Ectodermal cell (in vitro differentiated cells): ENCODE measurements around the gene PARP12.

ENCODE experiments used
- H3K27ac ChIP-seq: 2 replicates; pipeline ENCODE4 v1.7.0; 2013; ENCODE audit warnings: mild to moderate bottlenecking, low read depth, low read length; ENCODE audit not compliant: insufficient read depth, poor library complexity, severe bottlenecking
- H3K27me3 ChIP-seq: 2 replicates; pipeline ENCODE4 v1.7.0; 2013; ENCODE audit warnings: mild to moderate bottlenecking, low read length; ENCODE audit not compliant: insufficient read depth, control insufficient read depth, poor library complexity, severe bottlenecking
- H3K36me3 ChIP-seq: one replicate; pipeline ENCODE4 v1.7.0; 2013; ENCODE audit warnings: low read length; ENCODE audit not compliant: control insufficient read depth, insufficient read depth
- H3K4me1 ChIP-seq: one replicate; pipeline ENCODE4 v1.7.0; 2013; ENCODE audit warnings: low read length; ENCODE audit not compliant: control insufficient read depth, insufficient read depth
- H3K4me3 ChIP-seq: 2 replicates; pipeline ENCODE4 v1.7.0; 2013; ENCODE audit warnings: low read depth, low read length, control low read depth; ENCODE audit not compliant: insufficient read depth
- H3K9me3 ChIP-seq: 2 replicates; pipeline ENCODE4 v1.7.0; 2013; ENCODE audit warnings: mild to moderate bottlenecking, low read length, moderate library complexity; ENCODE audit not compliant: control insufficient read depth
- WGBS, 2 experiments: methylation state at CpG; one replicate each; pipeline ENCODE4 v1.1.7; 2013; ENCODE audit warnings: missing lambda C conversion rate in 2 of 2; 5-methylcytosine and 5-hydroxymethylcytosine counted together

Gene PARP12

GRCh38 chr7:140060788-140061606 lies 1.8 kb downstream of the PARP12 start:
- no peaks in the 10 kb centered on the region for H3K9me3 ChIP-seq
- no peak overlapping the region for H3K27ac ChIP-seq
- peaks cover 38% of the 10 kb centered on the region for H3K27me3 ChIP-seq
- H3K4me1 ChIP-seq: no peaks in the 10 kb centered on the region
- no peaks in the 10 kb centered on the region for H3K36me3 ChIP-seq
- no peak overlapping the region for H3K4me3 ChIP-seq
- WGBS, 2 experiments: 94 to 96% methylated on average over 11 of the region's 11 CpGs

GRCh38 chr7:140060243-140060630 lies 2.5 kb downstream of the PARP12 start:
- 94 to 95% methylated on average over 3 of the region's 3 CpGs for WGBS, 2 experiments

DNA sequence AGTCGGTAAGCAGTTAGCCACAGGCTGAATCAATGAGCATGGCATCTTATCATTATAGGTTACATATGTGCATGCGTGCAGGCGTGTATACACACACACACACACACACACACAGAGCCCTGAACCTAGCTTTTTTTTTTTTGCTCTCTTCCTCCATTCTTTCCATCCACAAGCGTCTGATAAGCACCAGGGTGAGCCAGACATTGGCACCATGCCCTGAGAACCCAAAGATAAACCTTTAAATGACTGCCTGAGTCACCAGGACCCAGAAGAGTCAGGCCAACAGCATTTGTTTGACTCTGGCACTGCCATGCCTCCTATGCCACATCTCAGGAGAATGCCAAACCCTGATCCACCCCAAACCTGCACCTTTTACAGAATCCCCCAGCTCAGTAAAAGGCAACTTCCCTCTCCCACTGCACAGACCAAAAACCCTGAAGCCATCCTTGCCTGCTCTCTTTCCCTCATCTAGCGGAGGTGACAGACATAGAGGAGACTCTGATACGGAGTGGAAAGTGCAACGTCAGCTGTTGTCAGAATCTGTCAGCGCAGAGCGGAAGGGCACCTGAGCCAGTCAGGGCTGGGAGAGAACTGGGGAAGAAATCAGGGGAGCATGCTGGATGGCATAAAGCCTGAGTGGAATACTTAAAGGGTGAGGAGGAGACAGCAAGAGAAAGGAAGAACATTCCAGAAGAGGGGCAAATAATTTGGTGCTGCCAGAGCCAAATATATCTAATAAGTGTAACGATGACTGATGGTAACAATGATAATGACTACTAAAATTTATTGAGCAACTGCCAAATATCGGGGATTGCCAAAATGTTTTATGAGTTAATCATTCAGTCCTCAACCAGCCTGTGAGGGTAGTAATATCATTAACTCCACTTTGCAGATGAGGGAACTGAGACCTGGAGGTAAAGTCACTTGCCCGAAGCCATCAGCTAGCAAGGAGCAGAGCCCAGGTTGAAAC lies 3.2 kb downstream of the PARP12 start:
- 94 to 95% methylated on average over 12 of the region's 12 CpGs for WGBS, 2 experiments
- no peaks in the 10 kb centered on the region for H3K9me3 ChIP-seq
- H3K4me3 ChIP-seq: no peak overlapping the region
- H3K36me3 ChIP-seq: no peaks in the 10 kb centered on the region
- peaks cover 38% of the 10 kb centered on the region for H3K27me3 ChIP-seq
- H3K4me1 ChIP-seq: no peaks in the 10 kb centered on the region
- H3K27ac ChIP-seq: no peak overlapping the region

More at GRCh38 chr7:140060243-140060630, 2.5 kb downstream of the PARP12 start:
- Histone ChIP-seq H3K27me3 (peaks cover 38% of the 10 kb centered on the region), H3K9me3 (no peaks in the 10 kb centered on the region), H3K4me3 (no peak overlapping the region), H3K27ac (no peak overlapping the region), H3K4me1 (no peaks in the 10 kb centered on the region), H3K36me3 (no peaks in the 10 kb centered on the region)

GRCh38 chr7:140058517-140058916 lies 4.2 kb downstream of the PARP12 start:
- H3K27me3 ChIP-seq: peaks cover 32% of the 10 kb centered on the region
- no peaks in the 10 kb centered on the region for H3K9me3 ChIP-seq
- no peaks in the 10 kb centered on the region for H3K4me1 ChIP-seq
- no peak overlapping the region for H3K27ac ChIP-seq
- no peak overlapping the region for H3K4me3 ChIP-seq
- H3K36me3 ChIP-seq: no peaks in the 10 kb centered on the region
- 93 to 95% methylated on average over 7 of the region's 7 CpGs for WGBS, 2 experiments

GRCh38 chr7:140057143-140057535 lies 5.6 kb downstream of the PARP12 start:
- WGBS, 2 experiments: 85 to 89% methylated on average over 3 of the region's 3 CpGs

DNA sequence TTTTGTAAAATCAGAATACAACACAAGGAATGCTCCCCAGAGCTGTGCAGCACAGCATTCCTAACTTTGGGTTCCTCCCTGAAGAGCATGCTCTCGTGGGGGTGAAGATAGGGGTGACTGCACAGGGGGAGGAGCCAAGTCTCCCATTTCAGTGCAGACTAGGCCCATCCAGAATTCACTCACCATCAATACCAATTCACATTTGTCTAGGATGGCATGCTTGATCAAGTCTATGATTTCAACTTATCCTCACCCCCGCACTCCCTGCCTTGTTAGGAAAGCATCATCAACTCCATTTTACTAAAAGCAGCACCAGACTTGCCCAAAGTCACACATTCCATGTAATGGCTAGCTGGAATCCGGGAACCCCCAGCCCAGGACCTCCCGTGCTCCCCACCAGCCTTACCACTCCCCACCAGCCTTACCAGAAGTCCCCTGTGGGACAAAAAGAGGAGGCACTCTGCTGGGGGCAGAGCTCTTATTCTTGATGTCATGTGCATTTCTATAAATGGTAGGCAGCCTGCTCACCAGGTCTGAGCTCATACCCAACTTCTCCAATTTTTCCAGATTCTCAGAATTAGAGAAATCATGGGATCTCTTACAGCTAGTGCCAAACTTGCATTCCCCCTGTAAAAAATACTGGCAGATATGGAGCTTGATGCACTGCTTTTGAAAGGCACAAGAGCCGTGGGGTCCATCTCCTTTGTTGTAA lies 6.2 kb downstream of the PARP12 start:
- H3K4me3 ChIP-seq: no peak overlapping the region
- H3K27ac ChIP-seq: no peak overlapping the region
- H3K27me3 ChIP-seq: peaks cover 13% of the 10 kb centered on the region
- no peaks in the 10 kb centered on the region for H3K36me3 ChIP-seq
- no peaks in the 10 kb centered on the region for H3K9me3 ChIP-seq
- WGBS, 2 experiments: 87 to 95% methylated on average over 5 of the region's 5 CpGs
- H3K4me1 ChIP-seq: no peaks in the 10 kb centered on the region

More at GRCh38 chr7:140057143-140057535, 5.6 kb downstream of the PARP12 start:
- Histone ChIP-seq H3K27ac (no peak overlapping the region), H3K36me3 (no peaks in the 10 kb centered on the region), H3K27me3 (peaks cover 18% of the 10 kb centered on the region), H3K9me3 (no peaks in the 10 kb centered on the region), H3K4me1 (no peaks in the 10 kb centered on the region), H3K4me3 (no peak overlapping the region)

DNA sequence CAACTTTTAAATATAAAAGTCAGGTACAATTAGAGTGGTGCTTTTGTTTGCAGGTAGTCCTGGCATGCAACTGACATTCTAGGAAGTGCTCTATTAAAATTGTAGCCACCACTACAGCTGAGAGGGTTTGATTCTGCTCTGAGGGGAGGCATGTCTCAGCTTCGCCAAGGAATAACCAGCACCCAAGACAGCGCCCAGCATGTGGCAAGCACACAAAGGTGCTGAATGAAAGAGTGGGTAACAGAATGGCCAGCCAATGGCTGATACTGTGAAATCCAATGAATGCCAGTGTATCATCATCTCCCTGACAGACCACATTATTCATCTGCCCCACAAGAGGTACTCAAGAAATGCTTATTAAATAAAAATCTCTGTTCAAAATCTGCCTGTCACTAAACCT lies 6.9 kb downstream of the PARP12 start:
- Histone ChIP-seq H3K4me3 (no peak overlapping the region), H3K4me1 (no peaks in the 10 kb centered on the region), H3K9me3 (no peaks in the 10 kb centered on the region), H3K27me3 (peaks cover 5% of the 10 kb centered on the region), H3K27ac (no peak overlapping the region), H3K36me3 (no peaks in the 10 kb centered on the region)
- 90 to 94% methylated on average over 2 of the region's 2 CpGs for WGBS, 2 experiments

DNA sequence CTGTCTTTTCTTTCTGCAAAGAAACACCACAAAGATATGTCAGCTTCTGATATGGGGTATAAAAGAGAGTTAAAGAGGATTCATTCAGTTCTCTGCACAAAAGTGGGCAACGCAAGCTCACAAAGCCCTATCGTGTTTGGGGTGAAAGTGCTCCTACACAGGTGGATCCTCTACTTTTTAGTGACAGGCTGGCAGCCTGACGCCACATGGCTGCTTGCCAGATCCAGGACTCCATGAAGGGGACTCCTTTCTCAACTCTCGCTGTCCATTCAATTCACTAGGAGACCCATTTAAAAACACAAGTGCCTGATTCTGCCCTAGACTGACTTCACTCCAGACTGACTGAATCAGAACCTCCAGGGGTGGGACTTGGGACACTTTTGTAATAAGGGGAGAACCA lies 8.0 kb downstream of the PARP12 start:
- H3K4me1 ChIP-seq: no peaks in the 10 kb centered on the region
- WGBS, 2 experiments: 94 to 97% methylated on average over 4 of the region's 4 CpGs
- no peak overlapping the region for H3K27ac ChIP-seq
- no peaks in the 10 kb centered on the region for H3K36me3 ChIP-seq
- H3K9me3 ChIP-seq: no peaks in the 10 kb centered on the region
- no peaks in the 10 kb centered on the region for H3K27me3 ChIP-seq
- no peak overlapping the region for H3K4me3 ChIP-seq

- no peaks in the 10 kb centered on the region for H3K36me3 ChIP-seq
- H3K4me3 ChIP-seq: no peak overlapping the region
- no peaks in the 10 kb centered on the region for H3K4me1 ChIP-seq
- no peaks in the 10 kb centered on the region for H3K27me3 ChIP-seq
- 95 to 97% methylated on average over 3 of the region's 3 CpGs for WGBS, 2 experiments
- H3K9me3 ChIP-seq: no peaks in the 10 kb centered on the region
- H3K27ac ChIP-seq: no peak overlapping the region
These were observed 8.8 kb downstream of the PARP12 start for GRCh38 chr7:140053812-140054539.
